Activated naive CD4-positive, alpha-beta T cell treated with anti-CD3 and anti-CD28 coated beads, Interleukin-2, amount 50 U/mL, for 16 hours (primary cell): ENCODE data around the gene ATG16L2.
A peak's percentile ranks its signal among the peaks of the same experiment; 100 is the strongest.
"Not testable (repeated sequence)": the region's sequence is repeated elsewhere in the genome, so short reads cannot be mapped to it uniquely, and the experiment has no call there.

Source experiments
- DNase-seq: peaks from one replicate; pipeline ENCODE4 v3.0.0-alpha.2; 2020

Gene ATG16L2

DNA sequence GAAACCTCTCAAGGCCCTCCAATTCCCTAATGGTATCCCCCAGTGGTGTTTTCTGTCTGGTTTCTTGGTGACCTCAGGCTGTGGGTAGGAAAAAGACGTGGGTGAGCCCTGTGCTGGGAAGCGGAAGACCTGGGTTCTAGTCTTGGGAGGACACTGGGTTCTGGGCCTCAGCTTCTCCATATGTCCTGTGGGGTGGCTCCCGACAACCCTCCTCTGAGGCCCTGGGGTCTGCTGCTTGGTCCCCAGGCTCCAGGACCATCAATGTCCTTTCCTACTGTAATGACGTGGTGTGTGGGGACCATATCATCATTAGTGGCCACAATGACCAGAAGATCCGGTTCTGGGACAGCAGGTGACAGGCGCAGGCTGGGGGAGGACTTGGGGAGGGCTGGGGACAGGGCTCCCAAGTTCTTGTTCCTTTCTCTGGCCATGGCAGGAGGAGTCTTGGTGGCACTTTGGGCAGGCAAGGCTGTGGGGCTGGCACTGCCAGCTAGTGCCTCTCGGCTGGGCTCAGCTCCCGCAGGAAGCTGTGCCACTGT is 12.8 kb downstream of the ATG16L2 start:
- DNase-seq: no peak

- not testable (repeated sequence) for DNase-seq
These were observed 13.4 kb downstream of the ATG16L2 start for GRCh38 chr11:72827656-72828055.

DNA sequence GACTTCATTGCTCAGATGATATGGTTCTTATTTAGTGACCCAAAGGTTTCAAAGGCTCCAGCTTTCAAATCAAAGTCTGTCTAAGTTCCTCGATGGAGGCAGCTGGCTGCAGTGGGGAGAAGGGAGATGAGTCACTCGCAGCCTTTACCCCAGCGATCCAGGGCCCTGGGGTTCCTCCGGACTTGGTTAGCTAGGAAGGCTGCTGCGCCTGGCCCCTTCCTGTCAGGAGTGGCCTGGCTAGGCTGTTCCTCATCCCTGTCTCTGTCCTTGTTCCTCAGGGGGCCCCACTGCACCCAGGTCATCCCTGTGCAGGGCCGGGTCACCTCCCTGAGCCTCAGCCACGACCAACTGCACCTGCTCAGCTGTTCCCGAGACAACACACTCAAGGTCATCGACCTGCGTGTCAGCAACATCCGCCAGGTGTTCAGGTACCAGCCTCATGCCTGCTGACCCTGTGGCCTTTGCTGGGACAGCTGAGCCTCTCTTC is 13.9 kb downstream of the ATG16L2 start:
- no peak for DNase-seq

- no peak for DNase-seq
These were observed 14.5 kb downstream of the ATG16L2 start for GRCh38 chr11:72828692-72829101.

GRCh38 chr11:72829178-72829577 is 15.0 kb downstream of the ATG16L2 start:
- DNase-seq: no peak

DNA sequence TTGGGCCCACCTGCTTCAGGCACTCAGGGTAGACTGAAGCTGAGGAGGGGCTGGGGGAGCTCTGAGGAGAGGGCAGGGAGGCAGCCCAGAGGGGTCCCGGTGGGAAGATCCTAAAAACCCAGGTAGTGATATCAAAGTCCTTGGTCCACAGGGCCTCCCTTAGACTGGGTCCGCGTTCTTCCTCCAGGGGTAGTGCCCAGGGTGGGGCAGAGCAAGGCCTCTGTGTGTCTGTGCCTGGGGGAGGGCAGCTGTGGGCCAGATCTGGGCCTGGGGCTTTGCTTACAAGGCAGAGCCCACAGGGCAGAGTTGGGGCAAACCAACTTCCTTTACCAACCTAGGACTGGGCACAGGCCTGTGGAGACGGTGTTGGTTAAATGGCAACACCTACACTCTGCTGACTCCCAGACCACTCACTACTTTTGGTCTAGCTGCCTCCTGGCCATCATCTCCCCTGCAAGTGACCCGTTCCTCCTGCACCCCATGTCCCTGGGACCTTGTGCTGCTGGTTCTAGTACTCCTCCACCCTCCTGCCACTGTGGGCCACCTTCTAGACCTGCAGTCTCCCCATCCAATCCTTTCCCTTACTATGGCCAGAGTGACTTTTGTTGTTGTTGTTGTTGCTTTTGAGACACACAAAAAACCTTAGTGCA is 15.8 kb downstream of the ATG16L2 start:
- no peak for DNase-seq

- DNase-seq: peak; percentile 61
These were observed 17.5 kb downstream of the ATG16L2 start for GRCh38 chr11:72831521-72832300.

GRCh38 chr11:72832301-72833082 is 18.3 kb downstream of the ATG16L2 start:
- DNase-seq: no peak

DNA sequence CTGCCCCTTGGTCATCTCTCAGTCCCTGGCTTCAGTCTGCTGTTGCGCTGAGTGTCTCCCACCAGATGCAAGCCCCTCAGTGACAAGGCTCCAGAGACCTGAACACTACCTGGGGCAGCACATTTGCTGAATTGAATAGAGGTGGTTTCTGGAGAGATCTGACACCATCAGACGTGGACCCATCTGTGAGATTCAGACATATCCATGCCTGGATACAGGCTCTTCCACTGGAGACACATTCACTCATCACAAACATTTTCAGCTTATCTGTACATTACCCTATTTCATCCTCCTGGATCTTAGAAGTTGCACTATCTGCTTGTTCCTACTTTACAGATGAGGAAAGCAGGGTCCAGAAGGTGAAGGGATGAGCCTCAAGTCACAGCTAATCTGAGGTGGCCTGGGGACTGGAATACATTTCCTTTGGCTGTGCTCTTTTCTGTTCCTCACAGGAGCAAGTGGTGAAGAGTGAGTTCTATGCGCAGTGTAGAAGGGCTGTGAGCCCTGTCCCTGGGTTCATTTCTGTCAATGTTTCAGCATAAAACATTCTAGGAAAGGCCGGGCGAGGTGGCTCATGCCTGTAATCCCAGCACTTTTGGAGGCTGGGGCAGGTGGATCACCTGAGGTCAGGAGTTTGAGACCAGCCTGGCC is 19.0 kb downstream of the ATG16L2 start:
- no peak for DNase-seq

DNA sequence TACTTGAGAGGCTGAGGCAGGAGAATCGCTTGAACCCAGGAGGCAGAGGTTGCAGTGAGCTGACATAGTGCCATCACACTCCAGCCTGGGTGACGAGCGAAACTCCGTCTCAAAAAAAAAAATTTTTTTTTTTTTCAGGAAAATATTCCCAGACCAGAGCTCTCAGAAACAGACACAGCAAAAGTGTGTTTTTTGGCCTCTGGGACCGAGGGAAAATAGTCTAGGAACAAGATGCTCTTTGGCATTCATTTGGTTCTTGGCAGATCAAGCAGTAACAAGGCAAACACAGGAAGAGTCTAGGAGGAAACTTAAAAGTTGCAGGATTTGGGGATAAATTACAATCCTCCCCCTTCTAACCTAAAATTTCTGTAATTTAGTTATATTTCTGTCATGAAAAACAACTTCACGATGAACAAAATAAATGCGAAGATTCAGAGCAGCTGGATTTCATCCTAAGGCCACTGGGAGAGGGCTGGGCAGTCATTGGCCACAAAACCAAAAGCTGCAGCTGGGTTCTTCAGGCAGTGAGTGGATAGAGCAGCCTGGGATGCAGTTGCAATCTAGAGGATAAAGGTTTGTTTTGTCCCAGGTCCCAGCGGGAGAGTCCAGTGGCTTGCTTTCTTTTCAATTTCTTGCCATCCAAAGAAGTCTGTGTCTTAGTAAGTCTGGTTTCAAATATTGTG is 19.7 kb downstream of the ATG16L2 start:
- no peak for DNase-seq

DNA sequence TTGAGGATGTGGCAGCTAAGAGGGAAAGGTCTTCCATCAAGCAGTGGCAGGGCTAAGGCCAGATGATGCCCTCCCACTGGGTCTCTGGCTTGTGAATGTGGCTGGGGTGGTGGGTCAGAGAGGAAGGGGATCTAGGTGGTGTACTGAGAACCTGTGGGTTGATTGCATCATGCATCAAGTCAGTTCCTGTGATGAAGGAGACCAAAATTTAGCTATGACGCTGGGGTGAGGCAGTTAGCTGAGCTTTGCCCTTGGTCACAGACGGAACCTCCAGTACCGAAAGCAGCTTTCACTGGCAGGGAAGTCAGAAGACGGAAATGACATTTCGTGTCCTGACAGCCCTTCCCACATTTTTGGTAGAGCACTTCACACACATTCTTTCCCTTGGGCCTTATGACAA is 20.7 kb downstream of the ATG16L2 start:
- no peak for DNase-seq

- no peak for DNase-seq
These were observed 21.9 kb downstream of the ATG16L2 start for GRCh38 chr11:72836111-72836510.

- no peak for DNase-seq
These were observed 24.6 kb downstream of the ATG16L2 start for GRCh38 chr11:72838691-72839305.

DNA sequence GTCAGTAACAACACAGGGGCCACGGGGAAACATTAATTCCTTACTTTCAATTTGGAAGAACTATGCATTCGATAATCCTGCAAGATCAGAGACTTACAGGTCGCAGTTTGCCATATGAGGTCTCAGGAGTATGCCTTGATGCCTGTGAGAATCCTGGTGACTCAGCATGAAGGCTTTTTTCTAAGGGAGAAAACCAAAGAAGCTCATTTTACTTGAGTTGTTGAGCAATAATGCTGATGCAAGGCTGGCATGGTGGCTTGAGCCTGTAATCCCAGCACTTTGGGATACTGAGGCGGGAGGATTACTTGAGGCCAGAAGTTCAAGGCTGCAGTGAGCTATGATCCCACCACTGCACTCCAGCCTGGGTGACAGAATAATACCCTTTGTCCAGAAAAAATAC is 26.6 kb downstream of the ATG16L2 start:
- no peak for DNase-seq

GRCh38 chr11:72841397-72841796 is 27.2 kb downstream of the ATG16L2 start:
- DNase-seq: no peak

- DNase-seq: no peak
These were observed 27.9 kb downstream of the ATG16L2 start for GRCh38 chr11:72842126-72842525.

DNA sequence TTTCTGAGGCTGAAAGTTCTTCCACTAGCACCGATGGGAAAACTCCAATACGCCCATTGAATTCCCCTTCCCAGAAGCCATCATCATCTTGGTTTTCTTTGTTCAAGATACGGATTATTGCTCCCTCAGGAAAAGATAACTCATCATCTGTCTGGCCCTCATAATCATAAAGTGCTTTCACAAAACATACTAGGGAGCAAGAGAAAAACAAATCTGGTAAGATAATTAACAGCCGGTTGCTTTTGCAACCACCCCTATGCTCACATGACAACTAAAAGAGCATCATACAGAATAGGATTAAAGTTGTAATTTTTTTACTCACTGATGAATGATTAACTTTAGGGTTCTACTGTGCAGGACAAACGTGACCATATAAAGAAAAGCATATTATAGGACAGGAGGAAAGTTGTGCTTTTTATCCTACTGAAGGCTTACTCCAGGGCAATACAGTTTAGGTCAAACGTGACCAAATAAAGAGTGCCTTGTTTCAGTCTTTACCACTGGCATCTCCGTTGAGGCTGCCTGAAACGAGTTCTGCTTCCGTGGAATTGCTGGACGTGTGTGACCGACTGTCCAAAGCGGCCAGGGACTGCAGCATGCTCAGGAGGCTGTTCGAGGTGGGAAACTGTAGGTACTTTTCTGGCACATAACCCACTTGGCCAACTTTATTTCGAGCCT is 28.6 kb downstream of the ATG16L2 start:
- DNase-seq: no peak

- no peak for DNase-seq
These were observed 30.1 kb downstream of the ATG16L2 start for GRCh38 chr11:72844356-72844755.

DNA sequence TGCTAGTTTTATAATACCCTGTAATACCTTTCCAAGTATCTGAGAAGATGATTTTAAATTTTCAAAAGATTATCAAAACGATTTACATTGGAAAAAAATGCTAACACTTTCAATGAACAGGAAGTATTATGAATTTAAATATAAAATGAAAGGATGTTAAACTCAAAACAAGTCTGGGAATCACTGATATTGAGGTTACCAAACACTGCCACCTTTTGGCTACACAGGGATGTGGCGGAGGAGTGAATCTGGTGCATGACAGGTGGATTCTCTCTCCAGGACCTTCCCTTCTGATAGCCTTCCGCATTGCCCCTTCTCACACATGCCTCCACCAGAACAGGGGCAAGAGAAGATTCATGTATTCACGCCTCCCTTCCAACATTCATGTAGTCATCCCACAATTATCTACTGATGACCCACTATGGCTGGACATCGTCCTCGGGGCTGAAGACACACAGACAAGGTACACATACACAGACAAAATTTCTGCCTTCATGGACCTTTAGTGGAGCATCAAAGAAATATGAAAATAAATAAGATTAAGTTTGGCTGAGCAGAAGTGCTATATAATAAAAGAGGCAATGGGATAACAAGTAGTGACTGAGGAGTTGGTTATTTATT is 34.7 kb downstream of the ATG16L2 start:
- DNase-seq: peak; percentile 33

GRCh38 chr11:72850832-72851231 is 36.6 kb downstream of the ATG16L2 start:
- no peak for DNase-seq

DNA sequence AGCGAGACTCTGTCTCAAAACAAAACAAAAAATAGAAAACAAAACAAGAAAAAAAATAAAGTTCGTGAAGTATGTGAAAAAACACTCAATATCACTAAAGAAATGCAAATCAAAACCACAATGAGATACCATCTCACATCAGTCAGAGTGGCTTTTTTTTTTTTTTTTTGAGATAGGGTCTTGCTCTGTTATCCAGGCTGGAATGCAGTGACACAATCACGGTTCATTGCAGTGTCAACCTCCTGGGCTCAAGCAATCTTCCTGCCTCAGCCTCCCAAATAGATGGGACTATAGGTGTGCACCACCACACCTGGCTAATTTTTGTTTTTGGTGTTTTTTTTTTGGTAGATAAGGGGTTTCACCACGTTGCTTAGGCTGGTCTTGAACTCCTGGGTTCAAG is 37.5 kb downstream of the ATG16L2 start:
- DNase-seq: no peak
